Measurements from ENCODE around the gene RBM17. TPM values are rescaled to one million over a fixed set of nuclear protein-coding genes. Genes with fewer than 3 reads are reported as not detected.

Gene RBM17
- total RNA-seq, 1 experiment from 2014 or later: 65.4 TPM

DNA sequence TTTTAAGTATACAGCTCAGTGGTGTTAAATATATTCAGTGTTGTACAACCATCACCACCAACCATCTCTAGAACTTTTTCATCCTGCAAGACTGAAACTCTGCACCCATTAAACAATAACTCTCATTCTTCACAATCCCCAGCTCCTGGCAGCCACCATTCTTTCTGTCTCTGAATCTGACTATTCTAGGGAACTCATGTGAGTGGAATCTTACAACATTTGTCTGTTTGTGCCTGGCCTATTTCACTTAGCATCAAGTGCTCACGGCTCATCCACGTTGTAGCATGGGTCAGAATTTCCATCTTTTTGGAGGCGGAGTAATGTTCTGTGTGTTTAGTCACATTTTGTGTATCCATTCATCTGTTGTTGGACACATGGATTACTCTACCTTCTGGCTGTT, 73.1 kb downstream of the RBM17 start:
- H3K36me3 ChIP-seq (ENCODE audit: control insufficient read depth, insufficient read depth, low read length): peaks cover 2% of the 10 kb centered on the region; the same call in 1 of the 2 replicates
- ATAC-seq: no peak
- no peak overlapping the region for H3K27ac ChIP-seq (ENCODE audit: low read length)
- no TSS peak for BruUV-seq (replicated peaks)
- H3K27me3 ChIP-seq (ENCODE audit: control insufficient read depth, insufficient read depth, low read length): no peaks in the 10 kb centered on the region
- DNase-seq (ENCODE audit: low read depth, low spot score): no peak
- POLR2A ChIA-PET: no interaction called here
- CTCF ChIA-PET: no interaction called here
- peaks cover 10% of the 10 kb centered on the region for H3K4me1 ChIP-seq (ENCODE audit: control insufficient read depth, insufficient read depth, low read length)
- no peak for TF ChIP-seq SIN3A (IDR thresholded peaks at IDR 0.05; ENCODE audit: borderline replicate concordance, insufficient read depth, low read depth, low read length)
- TF ChIP-seq POLR2AphosphoS5 (IDR thresholded peaks at IDR 0.05; ENCODE audit: low read depth, low read length): no peak
- no peak for TF ChIP-seq TCF7L2 (IDR thresholded peaks at IDR 0.05; ENCODE audit: low read depth, low read length)
- TF ChIP-seq, protein P1, sequence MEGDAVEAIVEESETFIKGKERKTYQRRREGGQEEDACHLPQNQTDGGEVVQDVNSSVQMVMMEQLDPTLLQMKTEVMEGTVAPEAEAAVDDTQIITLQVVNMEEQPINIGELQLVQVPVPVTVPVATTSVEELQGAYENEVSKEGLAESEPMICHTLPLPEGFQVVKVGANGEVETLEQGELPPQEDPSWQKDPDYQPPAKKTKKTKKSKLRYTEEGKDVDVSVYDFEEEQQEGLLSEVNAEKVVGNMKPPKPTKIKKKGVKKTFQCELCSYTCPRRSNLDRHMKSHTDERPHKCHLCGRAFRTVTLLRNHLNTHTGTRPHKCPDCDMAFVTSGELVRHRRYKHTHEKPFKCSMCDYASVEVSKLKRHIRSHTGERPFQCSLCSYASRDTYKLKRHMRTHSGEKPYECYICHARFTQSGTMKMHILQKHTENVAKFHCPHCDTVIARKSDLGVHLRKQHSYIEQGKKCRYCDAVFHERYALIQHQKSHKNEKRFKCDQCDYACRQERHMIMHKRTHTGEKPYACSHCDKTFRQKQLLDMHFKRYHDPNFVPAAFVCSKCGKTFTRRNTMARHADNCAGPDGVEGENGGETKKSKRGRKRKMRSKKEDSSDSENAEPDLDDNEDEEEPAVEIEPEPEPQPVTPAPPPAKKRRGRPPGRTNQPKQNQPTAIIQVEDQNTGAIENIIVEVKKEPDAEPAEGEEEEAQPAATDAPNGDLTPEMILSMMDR (IDR thresholded peaks at IDR 0.05): no peak
- TF ChIP-seq, protein P2, sequence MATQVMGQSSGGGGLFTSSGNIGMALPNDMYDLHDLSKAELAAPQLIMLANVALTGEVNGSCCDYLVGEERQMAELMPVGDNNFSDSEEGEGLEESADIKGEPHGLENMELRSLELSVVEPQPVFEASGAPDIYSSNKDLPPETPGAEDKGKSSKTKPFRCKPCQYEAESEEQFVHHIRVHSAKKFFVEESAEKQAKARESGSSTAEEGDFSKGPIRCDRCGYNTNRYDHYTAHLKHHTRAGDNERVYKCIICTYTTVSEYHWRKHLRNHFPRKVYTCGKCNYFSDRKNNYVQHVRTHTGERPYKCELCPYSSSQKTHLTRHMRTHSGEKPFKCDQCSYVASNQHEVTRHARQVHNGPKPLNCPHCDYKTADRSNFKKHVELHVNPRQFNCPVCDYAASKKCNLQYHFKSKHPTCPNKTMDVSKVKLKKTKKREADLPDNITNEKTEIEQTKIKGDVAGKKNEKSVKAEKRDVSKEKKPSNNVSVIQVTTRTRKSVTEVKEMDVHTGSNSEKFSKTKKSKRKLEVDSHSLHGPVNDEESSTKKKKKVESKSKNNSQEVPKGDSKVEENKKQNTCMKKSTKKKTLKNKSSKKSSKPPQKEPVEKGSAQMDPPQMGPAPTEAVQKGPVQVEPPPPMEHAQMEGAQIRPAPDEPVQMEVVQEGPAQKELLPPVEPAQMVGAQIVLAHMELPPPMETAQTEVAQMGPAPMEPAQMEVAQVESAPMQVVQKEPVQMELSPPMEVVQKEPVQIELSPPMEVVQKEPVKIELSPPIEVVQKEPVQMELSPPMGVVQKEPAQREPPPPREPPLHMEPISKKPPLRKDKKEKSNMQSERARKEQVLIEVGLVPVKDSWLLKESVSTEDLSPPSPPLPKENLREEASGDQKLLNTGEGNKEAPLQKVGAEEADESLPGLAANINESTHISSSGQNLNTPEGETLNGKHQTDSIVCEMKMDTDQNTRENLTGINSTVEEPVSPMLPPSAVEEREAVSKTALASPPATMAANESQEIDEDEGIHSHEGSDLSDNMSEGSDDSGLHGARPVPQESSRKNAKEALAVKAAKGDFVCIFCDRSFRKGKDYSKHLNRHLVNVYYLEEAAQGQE (IDR thresholded peaks at IDR 0.05; ENCODE audit: insufficient read depth in 1 of 2, low read depth in 2 of 2, low read length in 1 of 2): no peak
- intact Hi-C loops (cut with micrococcal nuclease; ENCODE audit: unreplicated experiment) (no loop called here), in situ Hi-C loops (cut with HindIII; ENCODE audit: low pct_unique_long_range_greater_than_20kb, low sequenced_read_pairs) (no loop called here)
- H3K9me3 ChIP-seq (ENCODE audit: control insufficient read depth, insufficient read depth, low read depth, low read length): no peaks in the 10 kb centered on the region
- no peak overlapping the region for H3K4me3 ChIP-seq (ENCODE audit: low read depth in 2 of 2, low read length in 2 of 2)

DNA sequence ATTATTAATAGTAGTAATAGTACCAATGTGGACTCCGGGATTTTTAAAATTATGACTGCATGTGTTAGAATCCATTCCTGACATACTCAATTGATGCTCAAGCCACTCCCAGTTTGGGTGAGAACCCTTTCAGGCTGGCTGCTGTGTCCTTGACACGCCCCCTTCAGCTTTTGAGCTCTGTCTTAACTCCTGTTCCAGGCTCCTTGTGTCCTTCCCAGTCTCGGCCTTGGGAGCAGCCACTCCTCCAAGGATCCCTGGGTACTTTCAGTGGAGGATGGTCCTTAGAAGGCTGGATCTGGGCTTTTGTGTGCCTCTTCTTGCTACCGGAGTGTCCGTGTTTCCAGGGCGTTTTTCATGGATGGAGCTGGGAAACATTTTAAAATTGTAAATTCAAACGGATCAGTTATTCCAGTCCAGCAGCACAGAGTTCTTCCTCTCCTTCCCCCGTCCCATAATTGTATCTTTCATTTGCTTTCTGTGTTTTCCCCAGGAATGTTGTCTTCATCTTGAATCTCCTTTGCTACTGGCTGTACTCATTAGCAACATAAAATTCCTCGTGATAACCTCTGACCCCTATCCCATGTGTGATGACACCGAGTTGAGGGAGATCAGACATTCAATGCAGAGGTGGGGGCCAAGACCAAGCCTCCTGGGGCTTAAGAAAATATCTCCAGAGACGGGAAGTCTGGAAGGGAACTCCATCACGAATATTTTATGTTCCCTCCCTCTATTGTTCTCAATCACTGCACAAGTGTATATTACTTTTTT, 73.9 kb downstream of the RBM17 start:
- peaks cover 10% of the 10 kb centered on the region for H3K4me1 ChIP-seq (ENCODE audit: control insufficient read depth, insufficient read depth, low read length)
- in situ Hi-C loops (cut with HindIII; ENCODE audit: low pct_unique_long_range_greater_than_20kb, low sequenced_read_pairs) (no loop called here), intact Hi-C loops (cut with micrococcal nuclease; ENCODE audit: unreplicated experiment) (no loop called here)
- H3K27me3 ChIP-seq (ENCODE audit: control insufficient read depth, insufficient read depth, low read length): no peaks in the 10 kb centered on the region
- ChIA-PET CTCF (no interaction called here), POLR2A (no interaction called here)
- H3K36me3 ChIP-seq (ENCODE audit: control insufficient read depth, insufficient read depth, low read length): peaks cover 2% of the 10 kb centered on the region; the same call in 1 of the 2 replicates
- H3K9me3 ChIP-seq (ENCODE audit: control insufficient read depth, insufficient read depth, low read depth, low read length): no peaks in the 10 kb centered on the region
- TF ChIP-seq POLR2AphosphoS5 (IDR thresholded peaks at IDR 0.05; ENCODE audit: low read depth, low read length): no peak
- TF ChIP-seq, protein P2 (IDR thresholded peaks at IDR 0.05; ENCODE audit: insufficient read depth in 1 of 2, low read depth in 2 of 2, low read length in 1 of 2): no peak
- TF ChIP-seq TCF7L2 (IDR thresholded peaks at IDR 0.05; ENCODE audit: low read depth, low read length): no peak
- TF ChIP-seq, protein P1 (IDR thresholded peaks at IDR 0.05): no peak
- TF ChIP-seq SIN3A (IDR thresholded peaks at IDR 0.05; ENCODE audit: borderline replicate concordance, insufficient read depth, low read depth, low read length): no peak
- no TSS peak for BruUV-seq (replicated peaks)
- H3K4me3 ChIP-seq (ENCODE audit: low read depth in 2 of 2, low read length in 2 of 2): peak overlapping the region; percentile 54 to 74
- peak overlapping the region; percentile 77 for H3K27ac ChIP-seq (ENCODE audit: low read length)
- DNase-seq (ENCODE audit: low read depth, low spot score) (no peak), ATAC-seq (peak; percentile 47; the same call in 1 of the 2 replicates)

Measured in Panc1 (cell line).